ENCODE results near the gene NCS1. TPM values are rescaled to one million over a fixed set of nuclear protein-coding genes. Genes with fewer than 3 reads are reported as not detected.
A peak's percentile ranks its signal among the peaks of the same experiment; 100 is the strongest.

The NCS1 gene
- total RNA-seq, 1 donor from 2014 or later, result 50.0 TPM

- TF ChIP-seq CTCF (IDR thresholded peaks at IDR 0.05), result no peak
- H3K27me3 Mint-ChIP-seq (ENCODE audit: low read depth), result no peaks in the 10 kb centered on the region
- H3K27ac Mint-ChIP-seq (ENCODE audit: unreplicated experiment), result no peak overlapping the region
- H3K4me1 Mint-ChIP-seq (ENCODE audit: low read depth), result peaks cover 40% of the 10 kb centered on the region
- no peak for DNase-seq (ENCODE audit: low spot score)
- no peaks in the 10 kb centered on the region for H3K36me3 Mint-ChIP-seq (ENCODE audit: low read depth)
- no peak overlapping the region for H3K4me3 Mint-ChIP-seq (ENCODE audit: unreplicated experiment)
- H3K9me3 Mint-ChIP-seq (ENCODE audit: low read depth), result no peaks in the 10 kb centered on the region
Measured at GRCh38 chr9:130212543-130213297, 40.5 kb downstream of the NCS1 start.

GRCh38 chr9:130213911-130214761 lies 41.9 kb downstream of the NCS1 start:
- TF ChIP-seq CTCF (IDR thresholded peaks at IDR 0.05), result no peak
- H3K9me3 Mint-ChIP-seq (ENCODE audit: low read depth), result no peaks in the 10 kb centered on the region
- no peaks in the 10 kb centered on the region for H3K27me3 Mint-ChIP-seq (ENCODE audit: low read depth)
- no peak overlapping the region for H3K4me3 Mint-ChIP-seq (ENCODE audit: unreplicated experiment)
- peak overlapping the region; percentile 78 for H3K27ac Mint-ChIP-seq (ENCODE audit: unreplicated experiment)
- DNase-seq (ENCODE audit: low spot score), result no peak
- H3K4me1 Mint-ChIP-seq (ENCODE audit: low read depth), result peaks cover 35% of the 10 kb centered on the region
- H3K36me3 Mint-ChIP-seq (ENCODE audit: low read depth), result peaks cover 4% of the 10 kb centered on the region

GRCh38 chr9:130214776-130215340 lies 42.7 kb downstream of the NCS1 start:
- no peak for DNase-seq (ENCODE audit: low spot score)
- H3K9me3 Mint-ChIP-seq (ENCODE audit: low read depth), result no peaks in the 10 kb centered on the region

GRCh38 chr9:130215341-130216119 lies 43.3 kb downstream of the NCS1 start:
- Mint-ChIP-seq H3K4me1 (ENCODE audit: low read depth) (peaks cover 32% of the 10 kb centered on the region), H3K9me3 (ENCODE audit: low read depth) (no peaks in the 10 kb centered on the region), H3K36me3 (ENCODE audit: low read depth) (peaks cover 4% of the 10 kb centered on the region), H3K27ac (ENCODE audit: unreplicated experiment) (peak overlapping the region; percentile 32), H3K4me3 (ENCODE audit: unreplicated experiment) (no peak overlapping the region), H3K27me3 (ENCODE audit: low read depth) (no peaks in the 10 kb centered on the region)
- DNase-seq (ENCODE audit: low spot score), result no peak
- no peak for TF ChIP-seq CTCF (IDR thresholded peaks at IDR 0.05)

More at GRCh38 chr9:130214776-130215340, 42.7 kb downstream of the NCS1 start:
- H3K27me3 Mint-ChIP-seq (ENCODE audit: low read depth), result no peaks in the 10 kb centered on the region
- TF ChIP-seq CTCF (IDR thresholded peaks at IDR 0.05), result no peak
- peaks cover 4% of the 10 kb centered on the region for H3K36me3 Mint-ChIP-seq (ENCODE audit: low read depth)
- peaks cover 28% of the 10 kb centered on the region for H3K4me1 Mint-ChIP-seq (ENCODE audit: low read depth)
- peak overlapping the region; percentile 78 for H3K27ac Mint-ChIP-seq (ENCODE audit: unreplicated experiment)
- H3K4me3 Mint-ChIP-seq (ENCODE audit: unreplicated experiment), result no peak overlapping the region
